GM19467 (cell line): ENCODE data around the gene PLA2G15.
"Not testable (repeated sequence)": the region's sequence is repeated elsewhere in the genome, so short reads cannot be mapped to it uniquely, and the experiment has no call there.

ENCODE experiments used
- ATAC-seq: cut with Tn5 transposase; IDR thresholded peaks from one replicate; pipeline ENCODE4 v1.9.1; 2021; ENCODE audit warnings: mild to moderate bottlenecking, moderate library complexity; ENCODE audit not compliant: unreplicated experiment

PLA2G15 gene

GRCh38 chr16:68275611-68276191 is 30.5 kb downstream of the PLA2G15 start:
- peak; percentile 53 for ATAC-seq

DNA sequence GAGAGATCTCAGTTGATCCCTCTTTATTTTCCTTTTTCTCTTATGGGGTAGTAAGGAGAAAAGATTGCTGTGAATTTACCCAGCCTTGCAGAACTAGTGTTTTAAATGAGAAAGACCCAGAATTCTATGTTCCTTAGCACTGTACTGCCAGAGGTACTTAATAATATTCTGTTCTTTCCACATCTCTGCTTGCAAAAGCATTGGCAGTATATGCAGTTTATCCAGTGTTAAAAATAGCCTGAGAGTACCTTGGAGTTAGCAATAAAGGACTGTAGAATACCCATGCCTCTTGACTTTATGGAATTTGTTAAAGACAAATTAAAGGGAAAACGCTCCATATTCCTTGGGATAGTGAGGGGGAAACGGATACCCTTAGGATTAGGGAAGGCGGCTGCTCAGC is 31.1 kb downstream of the PLA2G15 start:
- ATAC-seq = no peak

DNA sequence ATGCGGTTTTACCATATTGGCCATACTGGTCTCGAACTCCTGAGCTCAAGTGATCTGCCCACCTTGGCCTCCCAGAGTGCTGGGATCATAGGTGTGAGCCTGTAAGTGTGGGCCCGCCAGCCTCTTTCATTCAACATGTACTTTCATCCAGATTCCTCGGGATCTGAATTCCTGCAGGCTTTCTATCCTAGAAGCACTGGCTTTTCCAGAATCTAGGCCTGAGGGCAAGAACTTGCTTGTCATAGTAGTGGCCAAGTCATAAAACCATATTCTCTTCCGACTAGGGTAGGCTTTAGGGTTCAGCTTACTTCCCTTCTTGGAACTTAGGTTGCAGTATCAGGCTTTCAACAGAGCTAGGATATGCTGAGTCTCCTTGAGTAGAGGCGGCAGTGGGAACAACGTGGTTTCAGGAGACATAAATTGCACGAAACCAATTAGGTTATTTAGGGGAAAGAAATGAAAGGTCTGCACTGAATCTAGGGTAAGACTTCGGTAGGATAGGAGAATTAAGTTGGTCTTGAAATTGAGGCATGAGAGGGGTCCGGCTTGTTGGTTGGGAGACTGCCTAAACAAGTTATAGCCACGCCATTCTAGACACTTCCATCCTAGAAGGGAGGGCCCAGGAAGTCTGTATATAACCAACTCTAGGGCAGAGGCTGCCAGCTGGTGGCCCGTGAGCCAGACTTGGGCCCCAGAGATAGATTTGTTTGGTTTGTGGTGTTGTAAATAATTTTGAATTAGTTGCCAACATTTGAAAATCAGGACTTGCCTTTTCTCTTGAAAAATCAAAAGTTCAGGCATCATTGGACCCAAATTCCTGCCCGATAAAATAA is 34.8 kb downstream of the PLA2G15 start:
- ATAC-seq = no peak

GRCh38 chr16:68281368-68282063 is 36.3 kb downstream of the PLA2G15 start:
- no peak for ATAC-seq

GRCh38 chr16:68282064-68282452 is 36.9 kb downstream of the PLA2G15 start:
- ATAC-seq = no peak

DNA sequence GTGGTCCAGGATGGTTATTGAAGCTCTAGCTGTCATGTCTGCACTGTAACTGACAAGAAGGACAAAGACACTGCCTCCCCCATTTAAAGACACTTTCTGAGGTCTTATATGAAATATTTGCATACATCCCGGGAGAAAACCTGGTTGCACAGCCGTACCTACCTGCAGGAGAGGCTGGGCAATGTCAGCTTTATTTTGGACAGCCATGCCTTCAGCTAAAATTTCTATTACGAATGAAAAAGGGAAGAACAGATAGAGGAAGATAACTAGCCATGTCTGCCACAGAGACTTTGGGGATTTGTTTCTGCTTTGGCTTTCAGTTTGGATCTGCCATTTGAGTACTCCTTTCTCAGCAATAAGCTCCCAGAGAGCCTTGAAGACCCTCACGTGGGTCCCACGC is 38.2 kb downstream of the PLA2G15 start:
- no peak for ATAC-seq

DNA sequence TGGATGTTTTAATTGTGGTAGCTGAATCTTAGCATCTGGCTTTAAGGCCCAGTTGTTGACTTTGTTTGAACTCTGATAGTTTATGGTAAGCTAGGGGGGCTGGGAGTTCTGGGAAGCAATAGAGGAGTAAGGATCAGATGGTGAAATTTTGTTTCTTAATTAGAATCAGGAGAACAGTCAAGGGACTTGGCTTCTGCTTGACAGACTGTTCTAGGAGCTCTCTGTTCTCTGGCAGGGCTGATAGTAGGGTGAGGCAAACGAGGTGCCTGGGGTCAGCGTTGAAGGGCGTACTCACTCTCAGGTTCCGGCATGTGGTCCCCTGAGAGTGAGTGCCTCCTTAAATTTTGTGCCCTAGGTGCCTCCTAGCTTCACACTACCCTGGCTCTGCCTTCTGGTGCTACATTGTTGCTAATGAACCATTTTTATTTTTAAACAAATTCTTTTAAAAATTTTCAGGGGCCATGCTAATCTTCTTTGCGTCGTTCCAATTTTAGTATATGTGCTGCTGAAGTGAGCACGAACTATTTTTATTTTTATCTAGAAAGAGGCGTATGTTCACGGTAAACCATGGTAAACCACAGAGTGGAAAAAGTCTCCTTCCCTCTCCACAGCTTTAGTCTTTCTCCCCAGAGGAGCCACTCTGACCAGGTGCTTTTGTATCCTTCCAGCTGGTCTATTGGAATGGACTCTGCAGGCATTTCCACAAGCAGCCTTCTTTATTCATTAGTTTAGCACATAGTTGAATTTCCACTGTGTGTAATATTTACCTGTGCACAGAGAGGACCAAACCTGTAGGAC is 38.8 kb downstream of the PLA2G15 start:
- peak; percentile 39 for ATAC-seq

GRCh38 chr16:68284847-68285246 is 39.7 kb downstream of the PLA2G15 start:
- no peak for ATAC-seq

- no peak for ATAC-seq
Measured at GRCh38 chr16:68285683-68286082, 40.5 kb downstream of the PLA2G15 start.

GRCh38 chr16:68286153-68287074 is 41.2 kb downstream of the PLA2G15 start:
- no peak for ATAC-seq

- ATAC-seq = no peak
Measured at GRCh38 chr16:68287276-68288251, 42.4 kb downstream of the PLA2G15 start.

DNA sequence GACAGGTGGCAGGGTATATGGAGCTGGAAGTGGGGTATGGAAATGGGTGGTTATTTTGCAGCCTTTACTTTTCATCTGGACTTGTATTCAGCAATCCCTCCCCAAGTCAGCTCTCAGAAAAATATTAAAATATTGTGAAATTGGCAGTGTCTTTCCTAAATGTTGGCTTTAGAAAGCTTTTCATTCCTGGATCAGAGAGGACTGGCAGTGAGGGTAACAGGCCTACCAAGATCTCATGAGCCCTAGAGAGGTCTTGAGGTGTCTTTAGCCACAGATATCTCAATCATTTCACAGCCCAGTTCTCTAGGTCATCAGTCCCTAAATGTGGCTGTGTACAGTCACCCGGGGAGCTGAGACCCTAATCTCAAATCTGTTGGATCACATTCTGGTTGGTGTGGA is 43.1 kb downstream of the PLA2G15 start:
- no peak for ATAC-seq

DNA sequence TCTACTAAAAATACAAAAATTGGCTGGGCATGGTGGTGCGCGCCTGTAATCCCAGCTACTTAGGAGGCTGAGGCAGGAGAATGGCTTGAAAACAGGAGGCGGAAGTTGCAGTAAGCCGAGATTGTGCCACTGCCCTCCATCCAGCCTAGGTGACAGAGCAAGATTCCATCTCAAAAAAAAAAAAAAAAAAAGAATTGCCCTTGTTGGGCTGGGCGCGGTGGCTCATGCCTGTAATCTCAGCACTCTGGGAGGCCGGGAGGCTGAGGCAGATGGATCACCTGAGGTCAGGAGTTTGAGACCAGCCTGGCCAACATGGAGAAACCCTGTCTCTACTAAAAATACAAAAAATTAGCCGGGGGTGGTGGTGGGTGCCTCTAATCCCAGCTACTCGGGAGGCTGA is 43.6 kb downstream of the PLA2G15 start:
- ATAC-seq = not testable (repeated sequence)

GRCh38 chr16:68289202-68289601 is 44.0 kb downstream of the PLA2G15 start:
- ATAC-seq = no peak

GRCh38 chr16:68289621-68290329 is 44.6 kb downstream of the PLA2G15 start:
- peak; percentile 67 for ATAC-seq

DNA sequence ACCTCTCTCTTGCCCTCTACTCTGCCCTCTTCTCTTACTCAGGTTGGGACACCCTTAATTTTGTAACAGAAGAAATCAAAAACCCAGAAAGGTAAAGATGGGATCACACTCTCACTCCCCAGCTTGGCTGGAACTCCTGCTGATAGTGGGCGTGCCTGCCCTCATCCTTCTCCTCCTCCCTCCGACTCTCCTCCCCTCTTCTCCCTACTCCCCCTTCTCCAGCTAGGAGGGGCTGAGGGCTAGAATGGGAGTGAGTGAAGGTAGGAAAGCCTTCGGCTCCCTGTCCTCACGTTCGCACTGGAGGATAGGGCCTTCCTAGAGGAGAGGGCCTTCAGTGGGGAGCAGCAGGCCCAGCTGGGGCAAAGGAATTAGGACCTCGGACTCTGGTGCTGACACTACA is 45.3 kb downstream of the PLA2G15 start:
- ATAC-seq = no peak

DNA sequence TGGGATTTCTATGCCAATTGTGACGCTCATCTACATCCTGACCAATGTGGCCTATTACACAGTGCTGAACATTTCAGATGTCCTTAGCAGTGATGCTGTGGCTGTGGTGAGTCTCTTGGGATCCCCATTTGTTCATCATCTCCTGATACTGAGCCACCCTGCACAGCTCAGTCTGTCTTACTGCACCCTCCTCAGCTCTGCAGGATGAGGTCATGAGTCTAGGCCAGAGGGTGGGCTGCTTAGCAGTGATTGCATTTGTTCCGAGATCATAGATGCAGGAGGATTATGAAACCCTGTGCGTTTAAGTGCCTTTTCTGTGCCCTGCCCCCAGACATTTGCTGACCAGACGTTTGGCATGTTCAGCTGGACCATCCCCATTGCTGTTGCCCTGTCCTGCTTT is 46.1 kb downstream of the PLA2G15 start:
- ATAC-seq = no peak

DNA sequence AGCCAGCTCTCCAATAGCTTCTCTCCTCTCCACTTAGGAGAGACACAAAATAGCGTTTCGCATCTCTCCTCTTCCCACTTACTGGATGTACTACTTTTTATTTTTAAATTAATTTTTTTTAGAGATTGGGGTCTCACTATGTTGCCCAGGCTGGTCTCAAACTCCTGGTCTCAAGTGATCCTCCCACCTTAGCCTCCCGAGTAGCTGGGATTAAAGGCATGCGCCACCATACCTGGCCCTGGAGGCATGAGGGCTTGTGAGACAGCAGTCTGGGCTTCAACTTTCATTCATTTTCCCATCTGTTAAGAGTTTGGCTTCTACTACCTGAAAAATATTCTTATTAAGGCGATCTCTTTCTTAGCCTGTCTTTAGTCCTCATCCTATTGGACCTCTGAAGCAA is 47.3 kb downstream of the PLA2G15 start:
- ATAC-seq = no peak
